ENCODE results near the gene SPECC1.
A peak's percentile ranks its signal among the peaks of the same experiment; 100 is the strongest.
"Not testable (repeated sequence)": the region's sequence is repeated elsewhere in the genome, so short reads cannot be mapped to it uniquely, and the experiment has no call there.

Gene SPECC1

DNA sequence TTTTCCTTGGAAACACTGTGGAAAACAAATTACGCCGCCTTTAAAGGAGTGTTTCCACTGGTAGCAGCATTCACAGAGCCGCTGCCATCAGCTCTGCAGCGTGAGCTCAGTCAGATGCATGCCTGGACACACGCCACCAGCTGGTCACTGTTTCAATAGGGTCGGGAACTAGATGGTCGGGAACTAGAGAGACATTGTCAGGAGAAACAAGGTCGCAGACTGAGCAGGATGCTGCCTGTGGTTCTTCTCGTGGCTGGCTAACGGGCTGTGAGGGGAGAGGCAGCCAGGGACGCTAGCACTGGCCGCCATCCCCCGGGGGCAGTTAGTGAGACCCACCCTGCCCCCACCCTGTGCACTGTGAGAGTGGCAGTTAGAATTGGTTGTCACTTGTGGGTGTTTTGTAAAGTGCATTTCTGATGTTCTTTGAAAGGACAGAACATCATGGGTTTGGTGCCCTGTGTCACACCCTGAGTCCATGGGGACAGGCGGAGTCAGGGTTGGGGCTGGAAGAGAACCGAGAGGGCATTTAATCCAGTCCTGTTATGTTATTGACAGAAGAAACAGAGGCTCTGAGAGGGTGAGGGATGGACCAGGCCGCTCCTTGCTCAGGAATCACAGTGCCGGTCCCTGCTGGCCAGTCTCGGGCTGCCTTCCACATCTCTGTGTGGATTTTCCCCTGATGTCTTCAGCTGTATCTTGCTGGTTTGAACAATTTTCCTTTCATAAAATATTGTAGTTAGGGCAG is 86.3 kb downstream of the SPECC1 start:
- no peak for DNase-seq

DNA sequence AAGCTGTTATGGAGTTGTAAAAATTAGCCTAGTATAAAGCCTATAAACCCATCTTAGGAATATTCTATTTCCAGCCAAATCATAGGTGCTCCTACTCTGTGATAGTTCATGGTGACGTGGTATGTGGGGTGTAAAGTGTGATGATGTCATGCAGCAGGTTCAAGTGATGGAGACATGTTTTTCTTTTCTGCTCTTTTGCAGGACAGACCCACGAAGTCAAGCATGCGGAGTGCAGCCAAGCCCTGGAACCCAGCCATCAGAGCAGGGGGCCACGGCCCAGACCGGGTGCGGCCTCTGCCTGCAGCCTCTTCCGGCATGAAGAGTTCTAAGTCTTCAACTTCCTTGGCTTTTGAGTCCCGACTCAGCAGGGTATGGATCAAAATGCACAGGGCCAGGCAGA is 87.3 kb downstream of the SPECC1 start:
- no peak for DNase-seq

DNA sequence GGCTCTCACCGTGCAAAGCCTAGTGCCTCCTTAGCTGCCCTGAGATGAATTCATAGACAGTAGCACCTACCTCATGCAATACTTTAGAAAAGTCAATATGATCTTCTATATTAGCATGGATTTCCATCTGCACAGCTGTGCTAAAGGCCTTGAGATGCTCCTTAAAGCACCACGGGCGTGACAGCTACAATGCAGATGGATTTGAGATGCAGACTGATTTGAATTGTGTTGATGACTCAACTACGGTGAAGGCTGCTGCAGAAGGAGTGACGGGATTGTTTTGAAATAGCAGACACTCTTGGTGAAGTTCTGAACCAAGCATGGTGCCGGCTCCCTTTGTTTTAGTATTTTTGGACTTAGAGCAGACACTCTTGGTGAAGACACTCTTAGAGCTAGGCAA is 88.2 kb downstream of the SPECC1 start:
- DNase-seq: no peak

DNA sequence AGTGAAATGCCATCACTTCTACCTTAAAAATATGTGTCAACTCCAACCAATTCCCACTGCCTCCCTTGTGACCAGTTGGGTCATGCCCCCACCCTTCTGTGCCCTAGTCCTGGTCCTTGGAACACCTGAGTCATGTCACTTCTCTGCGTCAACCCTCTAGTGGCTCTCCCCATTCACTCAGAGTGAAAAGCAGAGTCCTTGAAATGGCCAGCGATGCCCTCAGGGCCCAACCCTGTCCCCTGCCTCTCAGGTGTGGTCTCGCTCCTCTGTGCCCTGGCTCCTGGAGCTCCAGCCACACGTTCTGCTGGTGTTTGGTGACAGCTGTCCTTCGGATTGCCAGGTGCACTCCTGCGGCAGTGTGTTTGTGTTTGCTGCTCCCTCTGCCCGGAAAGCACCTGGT is 89.2 kb downstream of the SPECC1 start:
- DNase-seq: no peak

DNA sequence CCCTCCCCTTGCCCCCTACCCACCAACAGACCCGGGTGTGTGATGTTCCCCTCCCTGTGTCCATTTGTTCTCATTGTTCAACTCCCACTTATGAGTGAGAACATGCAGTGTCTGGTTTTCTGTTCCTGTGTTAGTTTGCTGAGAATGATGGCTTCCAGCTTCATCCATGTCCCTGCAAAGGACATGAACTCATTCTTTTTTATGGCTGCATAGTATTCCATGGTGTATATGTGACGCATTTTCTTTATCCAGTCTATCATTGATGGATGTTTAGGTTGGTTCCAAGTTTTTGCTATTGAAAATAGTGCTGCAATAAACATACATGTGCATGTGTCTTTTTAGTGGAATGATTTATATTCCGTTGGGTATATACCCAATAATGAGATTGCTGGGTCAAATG is 91.6 kb downstream of the SPECC1 start:
- not testable (repeated sequence) for DNase-seq

DNA sequence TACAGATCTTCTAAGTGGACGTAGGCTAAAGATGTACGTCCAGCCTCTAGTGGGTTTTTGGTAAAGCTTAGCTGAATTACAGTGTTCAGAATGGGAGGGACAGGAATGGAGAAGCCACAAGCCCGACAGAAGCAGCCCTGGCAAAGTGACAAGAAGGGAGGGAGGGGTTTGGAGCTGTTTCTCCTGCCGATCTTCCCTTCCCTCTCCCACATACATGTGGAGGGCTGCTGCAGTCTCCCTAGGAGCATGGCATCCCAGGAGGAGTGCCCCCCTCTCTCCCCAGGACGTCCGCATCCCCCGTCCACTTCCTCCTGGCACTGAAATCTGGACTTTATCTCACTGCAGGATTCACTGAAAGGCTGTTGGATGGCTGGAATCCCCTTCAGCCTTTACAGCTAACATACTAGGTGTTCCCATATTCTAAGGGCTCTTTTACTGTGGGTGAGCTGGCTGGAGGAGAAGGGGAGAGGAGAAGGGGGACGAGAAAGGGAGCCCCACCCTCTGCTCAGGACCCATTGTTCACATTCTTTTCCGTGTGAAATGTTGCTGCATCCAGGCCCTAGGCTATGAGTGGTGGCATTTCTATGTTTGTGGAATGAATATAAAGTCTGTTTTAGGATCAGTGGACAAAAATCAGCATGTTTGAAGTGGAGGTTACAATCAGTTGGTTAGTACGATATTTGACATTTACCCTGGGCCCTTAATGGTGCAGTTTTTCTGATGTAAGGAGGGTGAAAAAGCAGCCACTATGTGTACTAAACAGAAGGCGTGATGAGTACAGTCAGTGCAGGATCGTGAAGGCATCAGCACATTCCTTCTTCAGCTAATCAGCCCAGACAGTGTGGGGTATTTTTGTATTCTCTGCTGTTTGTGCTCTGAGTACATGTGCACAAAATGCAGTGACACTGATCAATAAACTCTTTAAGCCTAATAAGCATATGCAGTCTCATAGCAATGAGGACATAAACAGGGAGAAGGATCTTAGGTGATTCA is 94.6 kb downstream of the SPECC1 start:
- DNase-seq: no peak

DNA sequence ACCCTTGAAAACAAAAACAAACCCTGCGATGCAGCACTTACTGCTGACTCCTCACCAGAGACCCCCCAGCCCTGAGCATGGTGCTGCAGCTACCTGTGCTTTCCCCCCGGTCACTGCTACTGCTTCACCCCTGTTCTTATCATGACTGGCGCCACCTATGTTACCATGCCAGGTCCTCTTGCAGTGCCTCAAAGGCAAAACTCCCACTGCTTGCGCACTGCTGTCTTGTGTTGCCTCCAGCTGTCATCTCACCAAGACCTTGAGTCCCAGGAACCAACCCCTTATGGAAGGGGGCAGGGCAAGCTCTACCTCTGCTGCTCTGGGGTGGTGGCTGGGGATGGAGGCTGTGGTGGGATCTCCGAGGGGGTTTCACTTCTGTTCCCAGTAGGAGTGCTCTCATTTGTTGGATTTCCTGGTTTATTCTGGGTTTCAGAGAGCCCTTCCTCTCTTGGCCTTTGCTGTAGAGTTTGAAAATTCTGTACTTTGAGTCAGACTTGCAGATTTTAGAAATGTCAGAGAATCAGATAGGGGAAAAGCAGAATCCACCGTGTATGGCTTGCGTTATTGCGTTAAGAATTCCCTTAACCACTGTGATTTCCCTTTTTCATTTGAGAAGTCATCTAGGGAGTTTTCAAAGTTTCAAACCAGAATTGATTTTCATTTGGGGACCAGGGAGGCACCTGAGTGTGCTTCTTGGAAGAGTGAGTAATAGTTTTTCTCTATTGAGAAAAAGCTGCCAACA is 96.6 kb downstream of the SPECC1 start:
- no peak for DNase-seq

DNA sequence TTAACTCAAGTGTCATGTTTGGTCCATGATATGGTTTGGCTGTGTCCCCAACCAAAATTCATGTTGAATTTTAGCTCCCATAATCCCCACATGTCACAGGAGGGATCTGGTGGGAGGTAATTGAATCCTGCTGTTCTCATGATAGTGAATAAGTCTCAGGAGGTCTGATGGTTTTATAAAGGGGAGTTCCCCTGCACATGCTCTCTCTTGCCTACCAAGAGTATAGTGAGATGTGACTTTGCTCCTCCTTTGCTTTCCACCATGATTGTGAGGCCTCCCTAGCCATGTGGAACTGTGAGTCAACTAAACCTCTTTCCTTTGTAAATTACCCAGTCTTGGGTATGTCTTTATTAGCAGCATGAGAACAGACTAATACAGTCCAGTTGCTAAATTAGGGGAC is 97.3 kb downstream of the SPECC1 start:
- not testable (repeated sequence) for DNase-seq

DNA sequence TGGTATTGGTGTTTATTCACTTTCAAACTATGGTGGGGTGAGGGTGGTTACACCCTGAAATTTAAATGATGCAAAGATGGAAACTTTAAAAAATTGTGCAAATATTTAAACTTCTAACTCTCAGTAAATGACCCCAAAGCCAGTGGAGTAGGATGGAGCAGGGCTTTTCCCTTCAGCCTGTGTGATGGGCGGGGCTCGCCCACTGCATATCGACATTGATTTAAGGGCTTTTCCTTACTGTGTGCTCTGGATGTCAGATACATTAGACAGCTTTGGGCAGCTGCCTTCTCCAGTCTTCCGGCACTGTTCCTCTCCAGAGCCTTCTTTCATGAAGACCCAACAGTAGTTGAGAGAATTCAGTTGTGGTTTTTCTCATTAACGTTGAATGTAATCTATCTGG is 99.9 kb downstream of the SPECC1 start:
- no peak for DNase-seq

DNA sequence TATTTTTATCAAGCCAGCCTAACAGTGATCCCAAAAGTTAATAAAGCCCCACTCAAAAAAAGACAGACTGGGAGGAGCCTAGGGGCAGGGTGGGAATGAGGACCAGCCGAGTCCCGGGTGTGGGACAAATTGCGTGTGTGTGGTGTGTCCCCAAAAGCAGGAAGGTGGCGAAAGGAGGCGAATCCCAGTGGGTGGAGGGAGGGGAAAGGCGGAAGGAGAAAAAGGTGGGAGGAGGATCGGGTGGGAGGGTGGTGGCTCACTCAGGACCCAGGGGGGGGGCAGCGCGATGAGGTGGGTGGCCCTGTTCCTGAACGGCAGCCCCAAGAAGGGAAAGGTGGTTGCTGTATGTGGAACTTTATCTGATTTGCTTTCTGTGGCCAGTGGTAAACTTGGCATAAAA is 102.4 kb downstream of the SPECC1 start:
- DNase-seq: no peak

DNA sequence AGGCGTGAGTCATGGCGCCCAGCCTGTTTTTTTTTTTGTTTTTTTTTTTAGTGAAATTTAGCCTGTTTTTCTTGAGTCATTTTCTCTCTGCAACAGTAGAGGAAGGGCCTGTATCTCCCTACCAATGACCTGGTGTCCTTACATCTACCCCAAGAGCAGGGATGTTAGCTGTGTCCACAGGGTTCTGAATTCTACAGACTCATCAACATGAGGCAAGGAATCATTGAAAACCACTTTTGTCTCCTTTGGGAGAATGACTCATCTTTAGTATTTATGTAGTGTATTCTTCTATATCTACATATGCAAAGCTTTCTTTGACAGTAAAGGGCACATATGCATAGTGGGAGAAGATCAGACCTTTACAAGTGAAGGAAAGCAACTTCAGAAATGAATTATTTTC is 105.3 kb downstream of the SPECC1 start:
- DNase-seq: no peak

DNA sequence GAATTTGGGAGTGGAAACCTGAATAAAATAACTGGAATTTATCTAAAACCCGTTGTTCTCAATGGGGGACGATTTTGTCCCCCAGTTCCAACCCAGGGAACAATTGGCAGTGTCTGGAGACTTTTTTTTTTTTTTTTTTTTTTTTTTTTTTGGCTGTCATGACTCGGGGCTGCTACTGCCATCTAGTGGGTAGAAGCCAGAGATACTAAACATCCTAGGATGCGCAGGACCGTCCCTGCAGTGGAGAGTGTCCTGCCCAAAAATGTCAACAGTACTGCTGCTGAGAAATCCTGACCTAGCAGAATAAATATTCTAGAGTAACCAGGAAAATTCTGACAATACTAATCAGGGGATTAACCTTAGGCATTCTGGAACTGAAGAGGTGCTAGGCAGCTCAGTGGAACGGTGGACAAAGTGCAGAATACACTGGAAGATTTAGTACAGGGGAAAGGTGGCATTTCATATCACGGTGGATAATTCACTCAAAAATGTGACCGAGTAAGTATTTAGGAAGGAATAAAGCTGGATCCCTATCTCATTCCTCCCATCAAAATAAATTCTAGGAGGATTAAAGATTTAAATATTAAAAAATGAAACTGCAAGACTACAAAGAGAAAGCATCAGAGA is 107.6 kb downstream of the SPECC1 start:
- DNase-seq: peak; percentile 44

DNA sequence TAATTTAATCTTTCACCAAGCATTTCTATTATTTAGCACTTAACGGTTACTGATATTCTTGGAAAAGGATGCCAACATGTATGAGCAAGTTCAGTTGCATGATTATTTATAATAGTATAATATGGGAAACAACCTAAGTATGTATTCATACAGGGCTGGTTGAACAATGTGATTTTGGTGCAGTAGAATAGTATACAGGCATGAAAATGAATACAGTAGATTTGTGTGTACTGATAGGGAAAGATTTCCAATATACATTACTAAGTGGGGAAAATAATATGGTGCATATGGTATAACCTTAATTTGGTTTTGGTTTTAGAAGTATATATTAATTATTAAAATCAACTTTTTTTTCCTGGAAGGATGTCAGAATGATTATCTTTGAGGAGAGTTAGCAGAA is 109.1 kb downstream of the SPECC1 start:
- DNase-seq: no peak

DNA sequence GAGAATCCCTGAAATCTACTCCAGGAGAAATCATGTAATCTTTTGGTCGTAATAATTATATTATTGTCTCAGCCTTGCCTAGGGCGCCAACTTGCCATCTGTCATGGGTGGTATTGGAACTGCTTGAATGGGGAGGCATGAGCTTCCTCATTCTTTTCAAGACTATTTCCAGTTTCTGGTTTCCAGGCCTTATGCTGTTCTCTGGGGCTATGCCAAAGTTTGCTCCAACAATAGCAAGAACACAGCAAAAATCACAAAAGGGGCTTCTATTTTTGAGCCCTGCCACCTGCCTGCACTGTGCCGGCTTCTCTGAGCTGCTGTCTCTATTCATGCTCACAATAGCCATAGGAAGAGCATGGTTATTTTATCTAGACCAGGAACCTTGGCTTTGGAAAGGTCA is 111.7 kb downstream of the SPECC1 start:
- DNase-seq: no peak

DNA sequence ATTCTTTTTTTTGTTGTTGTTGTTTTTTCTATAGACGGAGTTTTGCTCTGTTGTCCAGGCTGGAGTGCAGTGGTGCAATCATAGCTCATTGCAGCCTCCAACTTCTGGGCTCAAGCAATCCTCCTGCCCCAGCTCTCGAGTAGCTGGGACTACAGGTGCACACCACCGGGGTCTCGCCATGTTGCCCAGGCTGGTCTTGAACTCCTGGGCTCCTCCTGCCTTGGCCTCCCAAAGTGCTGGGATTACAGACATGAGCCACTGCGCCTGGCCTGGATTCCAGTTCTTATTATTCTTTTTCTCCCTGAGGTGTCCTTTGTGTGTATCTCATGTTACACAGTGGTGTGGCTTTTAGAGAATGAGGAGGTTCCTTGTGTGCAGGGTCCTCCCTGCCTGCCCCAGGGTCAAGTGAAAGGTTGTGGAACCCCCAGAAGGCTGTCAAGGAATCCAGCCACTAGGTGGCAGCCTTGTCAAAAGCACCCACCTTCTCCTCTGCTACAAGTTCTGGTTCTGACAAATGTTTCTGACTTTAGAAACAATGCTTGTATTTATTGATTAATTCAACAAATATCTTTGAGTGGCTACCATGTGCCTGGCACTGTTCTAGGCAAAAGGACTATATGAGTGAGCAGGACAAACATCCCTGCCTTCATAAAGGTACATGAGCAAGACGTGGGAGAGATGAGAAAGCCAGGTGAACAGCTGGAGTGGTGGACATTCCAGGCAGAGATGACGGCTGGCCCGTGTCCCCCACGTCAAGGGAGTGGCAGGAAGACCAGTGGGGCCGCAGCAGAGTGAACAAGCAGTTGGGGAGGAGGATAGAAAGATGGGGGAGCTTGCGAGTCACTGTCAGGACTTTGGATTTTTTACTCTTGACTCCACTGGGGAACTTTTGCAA is 112.4 kb downstream of the SPECC1 start:
- DNase-seq: peak; percentile 70

DNA sequence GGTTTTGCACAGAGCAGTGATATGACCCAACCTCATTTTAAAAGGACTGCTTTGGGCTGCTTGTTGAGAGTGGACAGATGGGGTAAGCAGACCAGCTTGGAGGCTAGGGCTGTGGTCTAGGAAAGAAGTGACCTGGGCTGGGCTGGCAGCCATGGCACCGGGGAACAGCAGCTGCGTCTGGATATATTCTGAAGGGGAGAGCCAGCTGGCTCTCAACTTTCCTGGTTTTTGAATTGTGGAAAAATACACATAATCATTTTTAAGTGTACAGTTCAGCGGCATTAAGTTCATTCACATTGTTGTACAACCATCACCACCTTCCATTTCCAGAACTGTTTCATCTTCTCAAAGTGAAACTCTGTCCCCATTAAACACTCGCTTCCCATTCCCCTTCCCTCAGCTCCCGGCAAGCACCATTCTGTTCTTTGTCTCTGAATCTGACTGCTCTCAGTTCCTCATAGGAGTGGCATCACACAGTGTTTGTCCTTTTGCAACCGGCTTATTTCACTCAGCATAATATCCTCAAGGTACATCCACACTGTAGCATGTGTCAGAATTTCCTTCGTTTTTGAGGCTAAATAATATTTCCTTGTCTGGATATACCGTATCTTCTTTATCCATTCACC is 113.2 kb downstream of the SPECC1 start:
- DNase-seq: no peak

DNA sequence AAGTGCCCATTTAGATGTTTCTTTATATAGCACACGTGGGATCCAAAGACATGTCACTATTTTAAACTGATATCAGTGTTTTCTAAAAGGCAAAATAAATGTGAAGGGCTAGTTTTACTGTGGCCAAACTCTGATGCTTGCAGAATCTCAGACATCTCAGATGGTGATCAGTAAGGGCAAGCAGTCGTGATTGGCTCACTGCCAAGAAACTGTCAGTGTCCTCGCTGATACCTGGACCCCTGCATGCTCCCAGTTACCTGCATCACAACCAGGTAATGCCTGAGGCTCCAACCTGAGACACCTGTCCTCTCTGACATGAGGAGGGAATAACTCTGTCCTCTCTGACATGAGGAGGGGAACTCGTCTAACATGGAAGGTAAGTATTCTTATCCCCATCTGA is 114.0 kb downstream of the SPECC1 start:
- no peak for DNase-seq

DNA sequence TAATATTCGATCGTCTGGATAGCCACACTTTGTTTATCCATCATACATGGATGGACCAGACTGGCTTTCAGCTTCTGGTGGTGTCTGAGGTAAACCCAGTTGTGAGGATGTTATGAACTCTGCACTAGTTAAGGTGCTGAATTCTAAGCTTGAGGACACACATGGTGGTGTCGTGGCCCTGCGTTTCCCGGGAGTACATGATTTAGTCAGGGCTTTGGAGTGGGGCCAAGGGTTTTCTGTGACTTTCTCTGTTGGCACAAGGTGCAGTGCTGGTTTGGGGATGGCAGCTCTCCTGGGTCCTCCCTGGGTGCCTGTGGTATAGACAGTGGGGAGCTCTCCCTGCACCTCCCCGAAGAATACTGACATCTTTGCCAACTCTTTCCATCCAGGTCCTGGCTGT is 116.6 kb downstream of the SPECC1 start:
- DNase-seq: no peak

DNA sequence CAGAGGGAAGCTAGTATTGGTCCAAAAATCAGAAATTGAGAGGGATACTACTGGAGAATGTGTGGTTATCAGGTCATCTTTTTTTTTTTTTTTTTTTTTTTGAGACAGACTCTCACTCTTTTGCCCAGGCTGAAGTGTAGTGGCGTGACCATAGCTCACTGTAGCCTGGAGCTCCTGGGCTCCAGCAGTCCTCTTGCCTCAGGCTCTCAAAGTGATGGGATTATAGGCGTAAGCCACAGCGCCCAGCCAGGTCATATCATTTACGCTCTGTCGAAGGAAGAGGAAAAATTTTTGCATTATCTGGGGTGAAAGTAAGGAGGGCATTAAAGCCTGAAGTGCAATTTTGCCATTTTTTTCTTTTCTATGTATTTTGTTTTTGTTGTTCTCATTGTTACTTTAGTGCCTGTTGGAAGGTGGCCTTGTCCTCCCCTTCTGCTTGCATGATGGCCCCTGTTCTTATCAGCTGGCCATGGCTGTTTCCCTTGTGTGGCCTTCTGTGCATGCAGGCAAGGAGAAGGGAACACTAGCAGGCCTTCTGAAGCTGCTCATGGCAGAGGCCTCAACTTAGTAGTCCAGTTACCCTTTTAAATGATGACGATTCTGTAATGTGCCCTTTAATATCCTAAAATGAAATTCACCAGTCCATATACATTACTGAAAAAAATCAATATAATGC is 118.3 kb downstream of the SPECC1 start:
- DNase-seq: no peak

DNA sequence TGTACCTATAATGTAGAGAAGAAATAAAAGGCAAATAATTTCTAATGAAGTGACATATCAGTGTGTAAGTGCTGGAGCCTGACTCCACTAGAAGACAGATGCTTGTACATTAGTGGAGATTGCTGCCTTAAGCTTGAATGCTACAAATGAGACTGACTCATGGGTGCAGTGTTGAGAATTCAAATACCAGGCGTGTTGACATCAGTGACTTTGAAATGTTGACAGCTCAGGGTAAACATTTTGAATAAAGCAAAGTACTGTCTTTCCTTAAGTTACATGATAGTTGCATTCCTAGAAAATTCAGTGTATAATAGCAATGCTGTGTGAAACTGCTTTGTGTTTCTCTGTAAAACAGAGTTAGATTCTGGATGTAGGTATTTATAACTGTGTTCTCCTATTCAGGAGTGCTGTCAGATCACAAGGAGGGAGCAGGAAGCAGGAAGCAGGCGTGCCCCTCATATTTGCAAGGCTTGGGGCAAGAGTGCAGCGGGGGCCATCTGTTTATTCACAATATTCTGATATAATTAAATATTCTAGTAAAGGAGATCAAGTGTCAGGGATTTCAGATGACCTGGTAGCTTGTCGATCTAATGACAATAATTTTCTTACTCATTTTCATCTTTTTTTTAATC is 119.0 kb downstream of the SPECC1 start:
- no peak for DNase-seq
